HepG2 (cell line): ENCODE data around the gene NUP107. TPM values are rescaled to one million over a fixed set of nuclear protein-coding genes. Genes with fewer than 3 reads are reported as not detected.

Experiments used
- ATAC-seq: fragments of 200-7000 bp; cut with Tn5 transposase; 3 replicates; pipeline ENCODE4 v1.9.1; 2020; ENCODE audit warnings: mild to moderate bottlenecking, moderate library complexity
- BruUV-seq: library from RNA; stranded (reverse); fragments of 400-500 nt; replicated peaks from 2 replicates; lab custom pipeline; 2021; lab: Mats Ljungman, UMichigan
- CTCF ChIA-PET: fragments of 300-600 bp; formaldehyde crosslinking; extraction: SDS; loops from one replicate; lab custom pipeline; 2021; ENCODE audit warnings: low total read pairs, inconsistent platforms, low intra/inter-chr PET ratio; lab: Yijun Ruan, JAX
- POLR2A ChIA-PET: fragments of 350-600 bp; sonication (Branson Sonifier 250); formaldehyde crosslinking; loops from one replicate; lab custom pipeline; 2020; ENCODE audit warnings: antibody characterized with exemption, inconsistent platforms; lab: Yijun Ruan, JAX
- DNase-seq: peaks from one replicate; pipeline ENCODE4 v3.0.0-alpha.2; 2015; ENCODE audit warnings: low spot score
- FAIRE-seq: peaks from 3 replicates; lab custom pipeline; 2011; peaks lifted over from hg19 to GRCh38; lab: Jason Lieb, UNC
- H2AFZ ChIP-seq: one replicate; pipeline ENCODE4 v1.6.1; 2011; ENCODE audit warnings: low read length, inconsistent platforms
- H3K27ac ChIP-seq: fragments of 300-600 bp; 3 replicates; pipeline ENCODE4 v1.8.0; 2011; ENCODE audit warnings: mixed run types, mild to moderate bottlenecking, mixed read lengths, low read length, inconsistent platforms; ENCODE audit not compliant: insufficient read depth; ENCODE audit errors: extremely low read length
- H3K27me3 ChIP-seq, 2 experiments: fragments of 200-600 bp in 1 of 2; 2 replicates in 1 of 2; 3 replicates in 1 of 2; pipeline versions ENCODE4 v1.6.0 to v1.8.0; 2011; ENCODE audit warnings: low read length in 2 of 2, mild to moderate bottlenecking in 2 of 2, moderate library complexity in 2 of 2, inconsistent platforms in 1 of 2; ENCODE audit not compliant: insufficient read depth in 2 of 2, control insufficient read depth in 1 of 2
- H3K36me3 ChIP-seq, 2 experiments: fragments of 200-600 bp in 1 of 2; replicated peaks in 1 of 2; 2 replicates in 1 of 2; 3 replicates in 1 of 2; pipeline versions ENCODE4 v1.5.1 to v1.8.0; 2011; ENCODE audit warnings: low read length in 2 of 2, inconsistent platforms in 1 of 2; ENCODE audit not compliant: insufficient read depth in 2 of 2, control insufficient read depth in 1 of 2
- H3K4me1 ChIP-seq: 2 replicates; pipeline ENCODE4 v1.5.1; 2012; ENCODE audit warnings: low read length, inconsistent platforms; ENCODE audit not compliant: insufficient read depth
- H3K4me2 ChIP-seq: 2 replicates; pipeline ENCODE4 v1.6.0; 2011; ENCODE audit warnings: low read depth, low read length, inconsistent platforms
- H3K4me3 ChIP-seq, 3 experiments: fragments of 200-600 bp in 1 of 3; sonication (generic), shearing (Covaris generic) in 1 of 3; replicated peaks in 1 of 3; 2 replicates each; pipeline ENCODE4 v1.5.1; 2011 to 2016; ENCODE audit warnings: low read length in 3 of 3, inconsistent platforms in 2 of 3, low read depth in 2 of 3, mild to moderate bottlenecking in 2 of 3, control low read depth in 1 of 3, mixed read lengths in 1 of 3; ENCODE audit not compliant: insufficient read depth in 1 of 3
- H3K79me2 ChIP-seq: one replicate; pipeline ENCODE4 v1.6.1; 2011; ENCODE audit warnings: low read length, inconsistent platforms; ENCODE audit not compliant: insufficient read depth
- H3K9ac ChIP-seq: 2 replicates; pipeline ENCODE4 v1.6.0; 2011; ENCODE audit warnings: mild to moderate bottlenecking, low read depth, low read length, inconsistent platforms; ENCODE audit not compliant: insufficient read depth
- H3K9me3 ChIP-seq: 2 replicates; pipeline ENCODE4 v1.5.1; 2012; ENCODE audit warnings: mild to moderate bottlenecking, low read length
- H4K20me1 ChIP-seq: 2 replicates; pipeline ENCODE4 v1.6.0; 2011; ENCODE audit warnings: inconsistent platforms, mild to moderate bottlenecking, low read length, moderate library complexity; ENCODE audit not compliant: insufficient read depth
- ATF7-NPFF ChIP-seq: sonication (generic); formaldehyde crosslinking; IDR thresholded peaks from 2 replicates; pipeline ENCODE4 v1.8.1; 2023; ENCODE audit warnings: mild to moderate bottlenecking, low read depth, missing genetic modification reagents, moderate library complexity
- KLF12 ChIP-seq: sonication (generic); formaldehyde crosslinking; IDR thresholded peaks from 2 replicates; pipeline ENCODE4 v1.4.0; 2020; ENCODE audit warnings: missing genetic modification reagents, borderline replicate concordance
- MAFF ChIP-seq: IDR thresholded peaks from 2 replicates; pipeline ENCODE4 v1.6.1; 2011; ENCODE audit warnings: low read depth, low read length, improper control_type of control experiment
- MAFK ChIP-seq, 2 experiments: IDR thresholded peaks in 1 of 2; conservative IDR thresholded peaks in 1 of 2; 2 replicates each; pipeline ENCODE4 v1.6.1; 2011; ENCODE audit warnings: improper control_type of control experiment in 2 of 2, low read length in 2 of 2
- WGBS: methylation state at CpG from one replicate; pipeline ENCODE4 v1.1.6; 2017; ENCODE audit warnings: low lambda C conversion rate; 5-methylcytosine and 5-hydroxymethylcytosine counted together
- in situ Hi-C: cut with HindIII; loops from 2 replicates; pipeline ENCODE4 v1.10.0; 2017; ENCODE audit warnings: low pct_unique_long_range_greater_than_20kb; ENCODE audit not compliant: extremely low pct_ligation_motif_present
- intact Hi-C: fragments of 100-400 bp; cut with micrococcal nuclease; formaldehyde crosslinking; loops from one replicate; pipeline ENCODE4 v1.10.0; 2022; ENCODE audit not compliant: unreplicated experiment
- polyA plus RNA-seq, 8 experiments: library from polyadenylated mRNA; depleted of rRNA in 3 of 8; stranded (reverse) in 7 of 8; unstranded in 1 of 8; fragments of >200 nt; fragmentation: Illumina TruSeq in 4 of 8; extraction: Trizol in 4 of 8; gene quantifications; 2 replicates each; pipeline versions ENCODE4 v1.2.1 to v1.2.3, GENCODE V29; 2011 to 2016; ENCODE audit warnings: low read depth in 4 of 8, missing spikeins in 1 of 8, mixed read lengths in 1 of 8; ENCODE audit not compliant: insufficient read depth in 1 of 8
- total RNA-seq, 5 experiments: library from RNA; depleted of rRNA; stranded (reverse); fragments of >200 nt; fragmentation: Illumina TruSeq; extraction: Trizol; gene quantifications; 2 replicates each; pipeline ENCODE4 v1.2.3, GENCODE V29; 2016; ENCODE audit warnings: low read depth in 1 of 5

The NUP107 gene
- total and polyA plus RNA-seq, 2 of the 13 experiments (the other 11 are each of a cell fraction or from before 2014, with no cell fraction given): 54.7 to 100 TPM

DNA sequence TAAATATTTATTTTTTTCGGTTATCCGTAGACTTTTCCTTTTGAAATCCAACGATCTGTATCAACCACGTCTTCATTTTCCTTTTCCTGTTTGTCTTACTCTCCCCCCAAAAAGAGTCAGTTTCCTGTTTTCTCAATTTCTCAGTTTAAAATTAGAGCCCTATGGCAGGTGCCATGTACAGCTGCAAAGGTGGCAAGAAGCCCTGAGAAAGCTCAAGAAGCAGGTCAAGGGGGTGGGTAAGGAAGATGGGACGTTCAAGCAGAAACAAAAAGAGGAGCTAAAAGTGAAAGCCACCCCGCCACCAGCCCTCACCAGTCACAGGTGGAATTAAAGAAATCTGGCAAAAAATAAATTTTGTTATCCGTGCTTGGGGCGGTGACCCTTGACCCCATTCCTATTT lies 85.9 kb downstream of the NUP107 start:
- H3K27ac ChIP-seq: no peak overlapping the region
- no peak for DNase-seq
- TF ChIP-seq ATF7-NPFF (CRISPR knock-in tag): no peak
- TF ChIP-seq, all 625 proteins: peak for 0
- H3K4me2 ChIP-seq: no peak overlapping the region
- no TSS peak for BruUV-seq
- CTCF ChIA-PET: no interaction called here
- ATAC-seq: no peak
- no peak for FAIRE-seq
- H3K36me3 ChIP-seq: no peaks in the 10 kb centered on the region; a peak in 3 of 5 replicates
- intact Hi-C loops: no loop called here
- H3K79me2 ChIP-seq: no peaks in the 10 kb centered on the region
- no peaks in the 10 kb centered on the region for H3K27me3 ChIP-seq
- H2AFZ ChIP-seq: no peak overlapping the region
- in situ Hi-C loops: no loop called here
- POLR2A ChIA-PET: interaction anchor here (1.3 to 2.2 kb wide), 2 partner anchors 15 to 35 kb away, joined by 4 to 6 read pairs; partner anchors contain the start of gene MDM2
- H4K20me1 ChIP-seq: no peaks in the 10 kb centered on the region
- H3K9me3 ChIP-seq: no peaks in the 10 kb centered on the region
- H3K4me3 ChIP-seq: no peak overlapping the region
- 94% methylated on average over 8 of the region's 8 CpGs for WGBS
- H3K9ac ChIP-seq: no peak overlapping the region
- peaks cover 8% of the 10 kb centered on the region for H3K4me1 ChIP-seq

DNA sequence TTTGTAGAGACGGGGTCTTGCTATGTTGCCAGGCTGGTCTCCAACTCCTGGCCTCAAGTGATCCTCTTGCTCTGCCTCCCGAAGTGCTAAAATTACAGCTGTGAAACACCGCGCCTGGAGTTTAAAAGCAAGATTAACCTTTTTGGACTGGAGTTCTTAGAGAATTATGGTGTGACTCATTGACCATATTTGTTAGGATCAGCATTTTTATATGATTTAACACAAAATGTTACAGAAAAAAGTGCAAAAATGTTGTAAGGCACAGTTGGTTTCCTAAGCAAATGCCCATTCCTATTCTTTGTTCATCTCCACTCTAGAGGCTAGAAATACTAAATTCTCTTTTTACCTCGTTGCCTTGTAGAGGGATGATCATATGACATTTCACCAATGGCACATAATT lies 86.8 kb downstream of the NUP107 start:
- FAIRE-seq (no peak), ATAC-seq (no peak), DNase-seq (no peak)
- no peaks in the 10 kb centered on the region for H4K20me1 ChIP-seq
- no peak overlapping the region for H3K27ac ChIP-seq
- BruUV-seq: no TSS peak
- no peaks in the 10 kb centered on the region for H3K79me2 ChIP-seq
- H3K27me3 ChIP-seq: no peaks in the 10 kb centered on the region
- intact Hi-C loops (no loop called here), in situ Hi-C loops (no loop called here)
- H3K9me3 ChIP-seq: no peaks in the 10 kb centered on the region
- no peak overlapping the region for H3K4me2 ChIP-seq
- no peak overlapping the region for H3K9ac ChIP-seq
- H2AFZ ChIP-seq: no peak overlapping the region
- TF ChIP-seq MAFK (conservative IDR thresholded peaks at IDR 0.05 in 1 of 2, IDR thresholded peaks at IDR 0.05 in 1 of 2; ENCODE audit: low read length in 2 of 2): peak; percentile 48 to 65
- peak; percentile 35; the same call in 1 of the 2 replicates for TF ChIP-seq MAFF
- no peak for TF ChIP-seq KLF12
- H3K4me1 ChIP-seq: peaks cover 8% of the 10 kb centered on the region
- ChIA-PET POLR2A (interaction anchor here (1.3 to 2.2 kb wide), 2 partner anchors 14 to 35 kb away, joined by 4 to 6 read pairs; partner anchors contain the start of gene MDM2), CTCF (no interaction called here)
- 90% methylated on average over 5 of the region's 5 CpGs for WGBS
- H3K4me3 ChIP-seq: no peak overlapping the region
- no peaks in the 10 kb centered on the region; a peak in 2 of 5 replicates for H3K36me3 ChIP-seq
